ENCODE data around the gene TMEM132D.

GRCh38 chr12:129762436-129762835, 141.4 kb downstream of the TMEM132D start:
- TF ChIP-seq CTCF (IDR thresholded peaks at IDR 0.05; ENCODE audit: low read depth, low read length) (no peak), POLR2A (IDR thresholded peaks at IDR 0.05; ENCODE audit: extremely low read depth, insufficient read length) (no peak)
